Liver (tissue), 9 donors: ENCODE results near the gene RNPEPL1. TPM values are rescaled to one million over a fixed set of nuclear protein-coding genes. Genes with fewer than 3 reads are reported as not detected.

Source experiments
- DNase-seq: peaks from one replicate; pipeline ENCODE4 v3.0.0-alpha.2; 2017; ENCODE audit warnings: low spot score
- H3K27ac ChIP-seq, 2 donors: one replicate each; pipeline ENCODE4 v1.7.0; 2013; ENCODE audit warnings: inconsistent platforms in 2 of 2, low read length in 2 of 2, control low read depth in 1 of 2, low read depth in 1 of 2, mild to moderate bottlenecking in 1 of 2
- H3K27me3 ChIP-seq, 4 donors: one replicate each; pipeline versions ENCODE4 v1.6.1 to v1.7.0; 2013; ENCODE audit warnings: low read length in 3 of 4, inconsistent platforms in 1 of 4, mild to moderate bottlenecking in 1 of 4, moderate library complexity in 1 of 4; ENCODE audit not compliant: control insufficient read depth in 4 of 4, insufficient read depth in 4 of 4
- H3K36me3 ChIP-seq, 4 donors: one replicate each; pipeline versions ENCODE4 v1.6.1 to v1.7.0; 2013; ENCODE audit warnings: low read length in 3 of 4, mild to moderate bottlenecking in 3 of 4, low read depth in 1 of 4, moderate library complexity in 1 of 4; ENCODE audit not compliant: control insufficient read depth in 4 of 4, insufficient read depth in 3 of 4
- H3K4me1 ChIP-seq, 4 donors: one replicate each; pipeline versions ENCODE4 v1.6.1 to v1.7.0; 2013; ENCODE audit warnings: low read length in 3 of 4, mild to moderate bottlenecking in 3 of 4, moderate library complexity in 1 of 4; ENCODE audit not compliant: control insufficient read depth in 4 of 4, insufficient read depth in 4 of 4
- H3K4me3 ChIP-seq, 3 donors: one replicate each; pipeline versions ENCODE4 v1.6.1 to v1.7.0; 2013; ENCODE audit warnings: low read length in 3 of 3, control low read depth in 1 of 3, low read depth in 1 of 3, mild to moderate bottlenecking in 1 of 3
- H3K9ac ChIP-seq, 2 donors: one replicate each; pipeline ENCODE4 v1.7.0; 2013; ENCODE audit warnings: low read length in 2 of 2, mild to moderate bottlenecking in 2 of 2, moderate library complexity in 2 of 2, control low read depth in 1 of 2, low read depth in 1 of 2
- H3K9me3 ChIP-seq, 4 donors: one replicate each; pipeline versions ENCODE4 v1.6.1 to v1.7.0; 2013; ENCODE audit warnings: low read length in 3 of 4; ENCODE audit not compliant: control insufficient read depth in 4 of 4
- CTCF ChIP-seq: fragments of 150-350 bp; IDR thresholded peaks from 2 replicates; pipeline ENCODE4 v1.5.1; 2017; ENCODE audit warnings: improper control_type of control experiment, low read depth, low read length; ENCODE audit not compliant: missing input control
- EGR1 ChIP-seq, 2 donors: IDR thresholded peaks; 2 replicates each; pipeline ENCODE4 v1.6.1; 2016 to 2018; ENCODE audit warnings: antibody characterized with exemption in 2 of 2, low read depth in 2 of 2
- GABPA ChIP-seq, 2 donors: IDR thresholded peaks in 1 of 2; conservative IDR thresholded peaks in 1 of 2; 2 replicates each; pipeline ENCODE4 v1.6.1; 2016; ENCODE audit warnings: antibody characterized with exemption in 2 of 2, mild to moderate bottlenecking in 1 of 2, moderate library complexity in 1 of 2
- JUND ChIP-seq, 2 donors: IDR thresholded peaks; 2 replicates each; pipeline ENCODE4 v1.6.1; 2016; ENCODE audit warnings: antibody characterized with exemption in 2 of 2
- RAD21 ChIP-seq, 2 donors: IDR thresholded peaks; 2 replicates each; pipeline ENCODE4 v1.6.1; 2016; ENCODE audit warnings: antibody characterized with exemption in 2 of 2, mild to moderate bottlenecking in 2 of 2
- REST ChIP-seq: IDR thresholded peaks from 2 replicates; pipeline ENCODE4 v1.6.1; 2016; ENCODE audit warnings: antibody characterized with exemption, mild to moderate bottlenecking
- SP1 ChIP-seq: IDR thresholded peaks from 2 replicates; pipeline ENCODE4 v1.6.1; 2018; ENCODE audit warnings: antibody characterized with exemption, mild to moderate bottlenecking
- TAF1 ChIP-seq: conservative IDR thresholded peaks from 2 replicates; pipeline ENCODE4 v1.6.1; 2016; ENCODE audit warnings: antibody characterized with exemption, mild to moderate bottlenecking
- YY1 ChIP-seq: IDR thresholded peaks from 2 replicates; pipeline ENCODE4 v1.6.1; 2016; ENCODE audit warnings: antibody characterized with exemption, mild to moderate bottlenecking
- WGBS: extraction: QIAGEN DNeasy Blood & Tissue Kit; methylation state at CpG from one replicate; pipeline ENCODE4 v1.1.7; 2013; 5-methylcytosine and 5-hydroxymethylcytosine counted together
- polyA plus RNA-seq, 2 donors: library from polyadenylated mRNA; stranded (reverse) in 1 of 2; unstranded in 1 of 2; fragments of 200-250 nt in 1 of 2; fragments of >200 nt in 1 of 2; fragmentation: Nextera tagmentation in 1 of 2; extraction: Ambion mirVana in 1 of 2; gene quantifications; one replicate each; pipeline versions ENCODE4 v1.2.1 to v1.2.3, GENCODE V29; 2013 to 2015
- total RNA-seq, 2 donors: library from RNA; depleted of rRNA; stranded (reverse); fragments of >200 nt; gene quantifications; one replicate each; pipeline ENCODE4 v1.2.3, GENCODE V29; 2014
- donor health status: healthy.
- donor health status: healthy.
- donor health status: healthy.
- donor health status: healthy.
- donor health status: healthy.

The RNPEPL1 gene
- total and polyA plus RNA-seq, 4 donors = 24.8 to 43.9 (median 29.4) TPM

- H3K36me3 ChIP-seq = peaks cover 0 to 5% (median 1%) of the 10 kb centered on the region in 4 donors
- TF ChIP-seq CTCF (no peak), REST (peak; percentile 41), SP1 (peak; percentile 52), JUND (IDR thresholded peaks at IDR 0.05) (no peak), RAD21 (IDR thresholded peaks at IDR 0.05) (peak in 1 of 2 donors; percentile 42), YY1 (peak; percentile 72), GABPA (IDR thresholded peaks at IDR 0.05 in 1 of 2, conservative IDR thresholded peaks at IDR 0.05 in 1 of 2) (peak in 1 of 2 donors; percentile 91), TAF1 (peak; percentile 44)
- peak within 1 kb of the TSS; percentile 80 to 95 (median 92) for H3K4me3 ChIP-seq
- peak within 1 kb of the TSS; percentile 85 to 95 for H3K27ac ChIP-seq
- peak within 1 kb of the TSS; percentile 94 to 99 for H3K9ac ChIP-seq
- H3K27me3 ChIP-seq = no peaks in the 10 kb centered on the region
- H3K9me3 ChIP-seq = no peaks in the 10 kb centered on the region
- WGBS = under 1% methylated on average over 88 of the region's 88 CpGs
- peaks cover 18 to 53% (median 40%) of the 10 kb centered on the region in 4 donors for H3K4me1 ChIP-seq
- peak; percentile 97 for DNase-seq
Observed at GRCh38 chr2:240586198-240586918, 18.1 kb downstream of the RNPEPL1 start, which contains the start of gene CAPN10. CAPN10 (plus strand) TSS chr2:240586734; CDS start chr2:240586912, 178 bp downstream.

- Histone ChIP-seq H3K4me3 (peak overlapping the region; percentile 36 to 90 (median 80)), H3K9ac (peak overlapping the region; percentile 33 to 38), H3K27ac (peak overlapping the region; percentile 23 to 95), H3K9me3 (no peaks in the 10 kb centered on the region), H3K4me1 (peaks cover 18 to 53% (median 40%) of the 10 kb centered on the region in 4 donors), H3K36me3 (peaks cover 0 to 6% (median 4%) of the 10 kb centered on the region in 4 donors), H3K27me3 (no peaks in the 10 kb centered on the region)
- WGBS = 5% methylated on average over 62 of the region's 62 CpGs
- no peak for TF ChIP-seq EGR1 (IDR thresholded peaks at IDR 0.05; ENCODE audit: low read depth in 2 of 2)
- peak; percentile 59 for DNase-seq
Observed at GRCh38 chr2:240586919-240587800, 18.9 kb downstream of the RNPEPL1 start.
